CD4-positive, alpha-beta memory T cell (primary cell): ENCODE results near the gene MIOX. TPM values are rescaled to one million over a fixed set of nuclear protein-coding genes. Genes with fewer than 3 reads are reported as not detected.

ENCODE experiments used
- CTCF ChIA-PET: fragments of 350-600 bp; sonication (Branson Sonifier 250); formaldehyde crosslinking; loops from one replicate; lab custom pipeline; 2021; ENCODE audit warnings: inconsistent platforms; ENCODE audit not compliant: partially characterized antibody; lab: Charles Lee
- POLR2A ChIA-PET: fragments of 350-600 bp; sonication (Branson Sonifier 250); formaldehyde crosslinking; loops from one replicate; lab custom pipeline; 2021; ENCODE audit not compliant: partially characterized antibody; lab: Charles Lee
- DNase-seq, 5 donors: peaks; one replicate each; pipeline versions ENCODE4 v3.0.0 to v3.0.0-alpha.2; 2020 to 2022; ENCODE audit warnings: mixed read lengths in 1 of 5
- H3K27ac ChIP-seq: one replicate; pipeline ENCODE4 v1.7.0; 2013; ENCODE audit warnings: low read depth, low read length
- H3K27me3 ChIP-seq: 2 replicates; pipeline ENCODE4 v1.7.0; 2013; ENCODE audit warnings: mild to moderate bottlenecking, low read length, moderate library complexity; ENCODE audit not compliant: insufficient read depth
- H3K36me3 ChIP-seq: 2 replicates; pipeline ENCODE4 v1.7.0; 2013; ENCODE audit warnings: mild to moderate bottlenecking, low read length, moderate library complexity; ENCODE audit not compliant: insufficient read depth
- H3K4me1 ChIP-seq: 2 replicates; pipeline ENCODE4 v1.7.0; 2013; ENCODE audit warnings: mild to moderate bottlenecking, low read length, moderate library complexity; ENCODE audit not compliant: insufficient read depth
- H3K4me3 ChIP-seq, 2 donors: one replicate each; pipeline ENCODE4 v1.7.0; 2013; ENCODE audit warnings: low read length in 2 of 2, mild to moderate bottlenecking in 1 of 2
- H3K9me3 ChIP-seq, 2 donors: one replicate each; pipeline ENCODE4 v1.7.0; 2013; ENCODE audit warnings: low read length in 2 of 2, control low read depth in 1 of 2; ENCODE audit not compliant: control insufficient read depth in 1 of 2
- H3K27ac Mint-ChIP-seq, 7 donors: one replicate each; pipeline ENCODE4 v1.8.0; 2020 to 2021; ENCODE audit warnings: mixed read lengths in 7 of 7, mild to moderate bottlenecking in 6 of 7, inconsistent platforms in 3 of 7, moderate library complexity in 3 of 7
- H3K27me3 Mint-ChIP-seq, 2 donors: one replicate each; pipeline ENCODE4 v1.8.0; 2020 to 2021; ENCODE audit warnings: mixed read lengths in 2 of 2
- H3K36me3 Mint-ChIP-seq, 2 donors: one replicate each; pipeline ENCODE4 v1.8.0; 2020 to 2021; ENCODE audit warnings: mixed read lengths in 2 of 2, inconsistent platforms in 1 of 2, mild to moderate bottlenecking in 1 of 2
- H3K4me1 Mint-ChIP-seq, 4 donors: one replicate each; pipeline ENCODE4 v1.8.0; 2020 to 2021; ENCODE audit warnings: mixed read lengths in 4 of 4, mild to moderate bottlenecking in 1 of 4
- H3K4me3 Mint-ChIP-seq, 8 donors: one replicate each; pipeline ENCODE4 v1.8.0; 2020 to 2021; ENCODE audit warnings: mixed read lengths in 8 of 8, mild to moderate bottlenecking in 7 of 8, moderate library complexity in 6 of 8, inconsistent platforms in 3 of 8
- H3K9me3 Mint-ChIP-seq, 8 donors: one replicate each; pipeline ENCODE4 v1.8.0; 2020 to 2021; ENCODE audit warnings: mixed read lengths in 8 of 8, mild to moderate bottlenecking in 5 of 8, inconsistent platforms in 3 of 8, moderate library complexity in 1 of 8
- intact Hi-C: fragments of 100-400 bp; cut with micrococcal nuclease; formaldehyde crosslinking; loops from one replicate; pipeline ENCODE4 v1.15.1; 2023
- polyA plus RNA-seq, 2 donors: library from polyadenylated mRNA; unstranded; fragments of 300-500 nt; fragmentation: Illumina TruSeq; gene quantifications; one replicate each; pipeline ENCODE4 v1.2.3, GENCODE V29; 2021
- total RNA-seq, 2 experiments: library from RNA; stranded (reverse); gene quantifications; one replicate each; pipeline ENCODE4 v1.2.3, GENCODE V29; 2021

Gene MIOX
- total and polyA plus RNA-seq, 4 experiments from 2014 or later: not detected

- Histone ChIP-seq H3K27ac (no peak overlapping the region), H3K4me3 (no peak overlapping the region), H3K9me3 (no peaks in the 10 kb centered on the region), H3K36me3 (no peaks in the 10 kb centered on the region), H3K27me3 (no peaks in the 10 kb centered on the region), H3K4me1 (peaks cover 8% of the 10 kb centered on the region)
- Mint-ChIP-seq H3K4me1 (peaks cover 5 to 13% (median 6%) of the 10 kb centered on the region in 4 donors), H3K4me3 (no peak overlapping the region), H3K36me3 (no peaks in the 10 kb centered on the region), H3K9me3 (no peaks in the 10 kb centered on the region), H3K27me3 (no peaks in the 10 kb centered on the region), H3K27ac (no peak overlapping the region)
- intact Hi-C loops: no loop called here
- POLR2A ChIA-PET: no interaction called here
- CTCF ChIA-PET: interaction anchor here (0.8 to 2.2 kb wide), 2 partner anchors 9 to 10 kb away, joined by 3 to 8 read pairs; no protein-coding TSS in a partner anchor
- DNase-seq: no peak
Measured at GRCh38 chr22:50487290-50488005, 789 bp downstream of the MIOX start.

GRCh38 chr22:50488006-50488677 lies 1.5 kb downstream of the MIOX start:
- Histone ChIP-seq H3K4me3 (no peak overlapping the region), H3K27me3 (no peaks in the 10 kb centered on the region), H3K36me3 (no peaks in the 10 kb centered on the region), H3K4me1 (peaks cover 8% of the 10 kb centered on the region), H3K9me3 (no peaks in the 10 kb centered on the region), H3K27ac (no peak overlapping the region)
- H3K4me1 Mint-ChIP-seq: peaks cover 5 to 13% (median 6%) of the 10 kb centered on the region in 4 donors
- no peaks in the 10 kb centered on the region for H3K27me3 Mint-ChIP-seq
- H3K36me3 Mint-ChIP-seq: no peaks in the 10 kb centered on the region
- ChIA-PET POLR2A (no interaction called here), CTCF (no interaction called here)
- no peaks in the 10 kb centered on the region for H3K9me3 Mint-ChIP-seq
- intact Hi-C loops: no loop called here
- no peak for DNase-seq
- no peak overlapping the region for H3K4me3 Mint-ChIP-seq
- no peak overlapping the region for H3K27ac Mint-ChIP-seq

- no peaks in the 10 kb centered on the region for H3K9me3 ChIP-seq
- intact Hi-C loops: no loop called here
- ChIA-PET CTCF (no interaction called here), POLR2A (no interaction called here)
- H3K27me3 ChIP-seq: no peaks in the 10 kb centered on the region
- peaks cover 5 to 13% (median 6%) of the 10 kb centered on the region in 4 donors for H3K4me1 Mint-ChIP-seq
- H3K9me3 Mint-ChIP-seq: no peaks in the 10 kb centered on the region
- H3K27ac ChIP-seq: no peak overlapping the region
- H3K27ac Mint-ChIP-seq: no peak overlapping the region
- no peaks in the 10 kb centered on the region for H3K36me3 Mint-ChIP-seq
- no peak overlapping the region for H3K4me3 ChIP-seq
- peaks cover 8% of the 10 kb centered on the region for H3K4me1 ChIP-seq
- no peaks in the 10 kb centered on the region for H3K36me3 ChIP-seq
- H3K27me3 Mint-ChIP-seq: no peaks in the 10 kb centered on the region
- DNase-seq: no peak
- no peak overlapping the region for H3K4me3 Mint-ChIP-seq
Measured at GRCh38 chr22:50488886-50489285, 2.2 kb downstream of the MIOX start.

DNA sequence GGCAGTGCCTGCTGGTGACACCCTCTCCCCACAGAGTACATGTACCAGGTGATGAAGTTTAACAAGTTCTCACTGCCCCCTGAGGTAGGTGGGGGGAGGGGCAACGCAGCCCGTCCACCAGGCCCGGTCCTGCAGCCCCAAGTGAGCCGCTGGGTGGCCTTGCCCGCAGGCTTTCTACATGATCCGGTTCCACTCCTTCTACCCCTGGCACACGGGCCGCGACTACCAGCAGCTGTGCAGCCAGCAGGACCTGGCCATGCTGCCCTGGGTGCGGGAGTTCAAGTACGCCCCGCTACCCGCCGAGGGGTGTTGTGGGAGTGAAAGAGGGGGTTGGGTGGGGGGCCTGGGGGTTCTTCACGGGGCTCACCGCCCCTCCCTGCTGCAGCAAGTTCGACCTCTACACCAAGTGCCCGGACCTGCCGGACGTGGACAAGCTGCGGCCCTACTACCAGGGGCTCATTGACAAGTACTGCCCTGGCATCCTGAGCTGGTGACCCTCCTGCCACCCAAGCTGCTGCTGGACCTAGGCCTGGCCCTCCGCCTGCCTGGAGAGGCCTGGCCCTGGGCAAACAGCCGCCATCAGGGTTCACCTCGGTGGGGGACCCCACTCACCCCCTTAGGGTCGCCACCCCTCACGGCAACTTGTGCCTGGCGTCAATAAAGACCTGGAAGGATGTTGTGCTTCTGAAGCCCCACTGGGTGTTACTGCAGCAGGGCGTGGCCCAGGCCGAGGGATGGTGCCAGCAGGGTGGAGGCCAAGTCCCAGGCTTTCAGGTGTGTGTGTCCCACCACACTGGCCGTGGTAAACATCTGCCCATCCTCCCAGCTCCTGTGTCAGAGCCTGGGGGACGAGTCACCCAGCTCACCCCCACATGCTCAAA lies 2.9 kb downstream of the MIOX start:
- no peaks in the 10 kb centered on the region for H3K36me3 ChIP-seq
- no peak overlapping the region for H3K4me3 ChIP-seq
- H3K27me3 Mint-ChIP-seq: no peaks in the 10 kb centered on the region
- CTCF ChIA-PET: interaction anchor here (0.7 kb wide), 1 partner anchor 20 kb away, joined by 3 read pairs; no protein-coding TSS in a partner anchor
- POLR2A ChIA-PET: no interaction called here
- intact Hi-C loops: loop anchor here (10.0 kb wide), 1 partner anchor 45 kb away; no protein-coding TSS in a partner anchor
- H3K4me1 ChIP-seq: peaks cover 8% of the 10 kb centered on the region
- no peak overlapping the region for H3K27ac Mint-ChIP-seq
- H3K9me3 Mint-ChIP-seq: no peaks in the 10 kb centered on the region
- H3K9me3 ChIP-seq: no peaks in the 10 kb centered on the region
- H3K4me1 Mint-ChIP-seq: peaks cover 5 to 13% (median 6%) of the 10 kb centered on the region in 4 donors
- no peak for DNase-seq
- H3K27me3 ChIP-seq: no peaks in the 10 kb centered on the region
- no peaks in the 10 kb centered on the region for H3K36me3 Mint-ChIP-seq
- H3K27ac ChIP-seq: no peak overlapping the region
- H3K4me3 Mint-ChIP-seq: no peak overlapping the region

GRCh38 chr22:50490531-50491308 lies 4.1 kb downstream of the MIOX start:
- no peaks in the 10 kb centered on the region for H3K9me3 ChIP-seq
- no peak for DNase-seq
- H3K27me3 ChIP-seq: no peaks in the 10 kb centered on the region
- POLR2A ChIA-PET: no interaction called here
- H3K4me3 ChIP-seq: no peak overlapping the region
- H3K27ac ChIP-seq: no peak overlapping the region
- Mint-ChIP-seq H3K27me3 (no peaks in the 10 kb centered on the region), H3K36me3 (no peaks in the 10 kb centered on the region), H3K9me3 (no peaks in the 10 kb centered on the region), H3K4me1 (peaks cover 5 to 13% (median 6%) of the 10 kb centered on the region in 4 donors), H3K4me3 (peak overlapping the region in 6 of 8 donors; percentile 16 to 61 (median 46)), H3K27ac (peak overlapping the region in 3 of 7 donors; percentile 8 to 55 (median 42))
- intact Hi-C loops: loop anchor here (10.0 kb wide), 1 partner anchor 46 kb away; no protein-coding TSS in a partner anchor
- CTCF ChIA-PET: no interaction called here
- peaks cover 8% of the 10 kb centered on the region for H3K4me1 ChIP-seq
- no peaks in the 10 kb centered on the region for H3K36me3 ChIP-seq

DNA sequence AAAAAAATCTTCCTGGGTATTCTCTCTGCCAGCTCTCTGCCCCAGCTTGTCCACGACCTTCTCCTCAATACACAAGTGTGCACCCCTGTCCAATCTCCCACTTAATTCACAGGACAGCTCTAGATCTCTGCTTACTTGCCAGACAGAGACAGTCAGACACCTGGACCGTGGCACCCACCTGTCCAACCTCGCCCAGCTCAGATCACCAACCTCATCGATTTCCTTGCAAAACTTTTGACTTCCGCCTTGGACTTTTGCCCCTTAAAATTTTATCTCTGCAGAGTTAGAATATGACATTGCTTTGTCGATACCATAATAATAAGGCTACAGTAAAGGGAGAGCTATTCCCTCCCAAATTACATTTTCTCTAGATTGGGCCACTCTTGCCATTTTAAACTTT lies 10.4 kb downstream of the MIOX start:
- Histone ChIP-seq H3K9me3 (no peaks in the 10 kb centered on the region), H3K27me3 (no peaks in the 10 kb centered on the region), H3K27ac (no peak overlapping the region), H3K4me1 (peaks cover 3% of the 10 kb centered on the region), H3K4me3 (no peak overlapping the region), H3K36me3 (no peaks in the 10 kb centered on the region)
- H3K9me3 Mint-ChIP-seq: no peaks in the 10 kb centered on the region
- CTCF ChIA-PET: interaction anchor here (0.7 to 3.7 kb wide), 23 partner anchors 11 to 306 kb away, joined by 3 to 25 read pairs (median 5); partner anchors contain the start of genes HDAC10, LMF2, MIOX and NCAPH2
- DNase-seq: no peak
- peaks cover 0 to 3% of the 10 kb centered on the region in 2 donors for H3K36me3 Mint-ChIP-seq
- POLR2A ChIA-PET: interaction anchor here (1.5 to 3.4 kb wide), 3 partner anchors 27 to 124 kb away, joined by 5 to 21 read pairs (median 12); partner anchors contain the start of gene SCO2
- no peaks in the 10 kb centered on the region for H3K27me3 Mint-ChIP-seq
- peaks cover 0 to 5% (median under 1%) of the 10 kb centered on the region in 4 donors for H3K4me1 Mint-ChIP-seq
- intact Hi-C loops: loop anchor here (5.0 to 10.0 kb wide), 2 partner anchors 52 to 225 kb away; partner anchors contain the start of gene MAPK11
- no peak overlapping the region for H3K4me3 Mint-ChIP-seq
- no peak overlapping the region for H3K27ac Mint-ChIP-seq
